HFFc6 (cell line): ENCODE data around the gene RAB35. TPM values are rescaled to one million over a fixed set of nuclear protein-coding genes. Genes with fewer than 3 reads are reported as not detected.

Source experiments
- DNase-seq: peaks from one replicate; pipeline ENCODE4 v3.0.0-alpha.2; 2018
- H3K27ac Mint-ChIP-seq: 2 replicates; pipeline ENCODE4 v1.8.0; 2020; ENCODE audit warnings: mild to moderate bottlenecking, mixed read lengths
- H3K27me3 Mint-ChIP-seq: 2 replicates; pipeline ENCODE4 v1.8.0; 2021; ENCODE audit warnings: mild to moderate bottlenecking, moderate library complexity, mixed read lengths; ENCODE audit not compliant: insufficient read depth
- H3K36me3 Mint-ChIP-seq: 2 replicates; pipeline ENCODE4 v1.8.0; 2021; ENCODE audit warnings: low read depth, mixed read lengths
- H3K4me1 Mint-ChIP-seq: 2 replicates; pipeline ENCODE4 v1.8.0; 2020; ENCODE audit warnings: low read depth, mixed read lengths
- H3K4me3 Mint-ChIP-seq: 2 replicates; pipeline ENCODE4 v1.8.0; 2020; ENCODE audit warnings: mild to moderate bottlenecking, moderate library complexity, mixed read lengths
- H3K9me3 Mint-ChIP-seq: 2 replicates; pipeline ENCODE4 v1.8.0; 2020; ENCODE audit warnings: mild to moderate bottlenecking, mixed read lengths
- total RNA-seq, 6 experiments: library from RNA; stranded (reverse); fragmentation: NEBNext Ultra II Directional; extraction: Animal tissue kit (Norgen Biotek cat#: 25700); gene quantifications; 2 replicates in 1 of 6; 3 replicates in 5 of 6; pipeline ENCODE4 v1.2.3, GENCODE V29; 2021
- TF ChIP-seq, protein P1 (sequence below): fragments of 200-600 bp; sonication (generic); IDR thresholded peaks from 2 replicates; pipeline ENCODE4 v1.5.0; 2021; ENCODE audit warnings: antibody characterized with exemption, mild to moderate bottlenecking

RAB35 gene
- total RNA-seq, 6 experiments from 2014 or later: 50.5 to 62.0 (median 55.3) TPM

DNA sequence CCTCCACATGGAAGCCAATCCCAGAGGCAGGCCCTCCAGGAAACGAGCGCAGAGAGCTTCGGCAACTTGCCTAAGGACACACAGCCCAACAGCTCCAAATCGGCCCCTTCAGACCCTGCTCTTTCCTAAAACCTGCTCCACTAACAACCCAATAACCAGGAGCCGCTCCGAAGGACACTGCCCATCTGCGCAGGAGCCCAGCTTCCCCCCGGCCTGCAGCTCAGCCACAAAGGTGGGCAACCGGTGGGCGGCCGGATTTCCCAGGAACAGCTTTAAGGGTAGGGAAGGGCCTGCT lies 13.6 kb downstream of the RAB35 start:
- Mint-ChIP-seq H3K27me3 (no peaks in the 10 kb centered on the region), H3K27ac (no peak overlapping the region), H3K36me3 (peaks cover 7% of the 10 kb centered on the region; the same call in 1 of the 2 replicates), H3K4me1 (peaks cover 7% of the 10 kb centered on the region; the same call in 1 of the 2 replicates), H3K9me3 (no peaks in the 10 kb centered on the region), H3K4me3 (no peak overlapping the region)
- no peak for DNase-seq
- TF ChIP-seq, protein P1, sequence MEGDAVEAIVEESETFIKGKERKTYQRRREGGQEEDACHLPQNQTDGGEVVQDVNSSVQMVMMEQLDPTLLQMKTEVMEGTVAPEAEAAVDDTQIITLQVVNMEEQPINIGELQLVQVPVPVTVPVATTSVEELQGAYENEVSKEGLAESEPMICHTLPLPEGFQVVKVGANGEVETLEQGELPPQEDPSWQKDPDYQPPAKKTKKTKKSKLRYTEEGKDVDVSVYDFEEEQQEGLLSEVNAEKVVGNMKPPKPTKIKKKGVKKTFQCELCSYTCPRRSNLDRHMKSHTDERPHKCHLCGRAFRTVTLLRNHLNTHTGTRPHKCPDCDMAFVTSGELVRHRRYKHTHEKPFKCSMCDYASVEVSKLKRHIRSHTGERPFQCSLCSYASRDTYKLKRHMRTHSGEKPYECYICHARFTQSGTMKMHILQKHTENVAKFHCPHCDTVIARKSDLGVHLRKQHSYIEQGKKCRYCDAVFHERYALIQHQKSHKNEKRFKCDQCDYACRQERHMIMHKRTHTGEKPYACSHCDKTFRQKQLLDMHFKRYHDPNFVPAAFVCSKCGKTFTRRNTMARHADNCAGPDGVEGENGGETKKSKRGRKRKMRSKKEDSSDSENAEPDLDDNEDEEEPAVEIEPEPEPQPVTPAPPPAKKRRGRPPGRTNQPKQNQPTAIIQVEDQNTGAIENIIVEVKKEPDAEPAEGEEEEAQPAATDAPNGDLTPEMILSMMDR: no peak

DNA sequence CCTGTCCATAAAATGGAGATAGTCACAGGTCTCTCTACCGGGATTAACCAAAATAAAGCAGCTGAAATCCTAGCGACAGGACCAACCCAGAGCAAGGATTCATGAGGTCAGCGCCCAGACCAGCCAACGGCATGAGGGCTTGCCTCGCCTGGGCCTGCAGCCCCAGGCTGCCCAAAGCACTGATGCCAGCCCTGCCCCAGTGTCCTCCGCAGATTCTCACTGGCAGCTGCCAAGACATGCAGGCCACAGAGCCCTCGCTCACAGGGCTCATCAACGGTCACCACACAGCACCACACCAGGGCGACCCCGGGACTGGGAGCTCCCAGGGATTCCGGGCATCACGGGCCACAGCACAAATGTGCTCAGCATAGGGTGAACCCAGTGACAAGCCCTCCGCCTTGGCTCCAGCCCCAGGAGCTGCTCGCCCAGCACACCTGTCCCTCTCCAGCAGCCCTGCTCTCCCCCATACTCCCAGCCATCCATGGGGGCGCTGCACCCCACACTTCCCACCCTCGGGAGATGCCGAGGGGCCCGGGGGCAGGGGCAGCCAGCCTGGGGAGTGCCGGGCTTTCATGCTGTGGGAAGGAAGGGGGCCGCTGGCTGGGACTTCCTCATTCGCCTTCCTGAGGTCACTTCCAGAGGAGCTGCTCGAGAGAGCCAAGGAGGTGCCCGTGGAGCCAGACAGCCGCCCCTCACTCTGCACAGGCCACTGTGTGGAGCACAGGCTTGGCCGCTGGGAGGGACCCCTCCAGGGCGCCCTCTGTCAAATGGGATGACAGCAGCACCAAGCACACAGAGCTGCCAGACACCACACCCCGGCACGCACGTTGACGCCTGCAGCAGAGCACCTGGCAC lies 14.1 kb downstream of the RAB35 start:
- H3K27ac Mint-ChIP-seq: no peak overlapping the region
- peaks cover 7% of the 10 kb centered on the region; the same call in 1 of the 2 replicates for H3K4me1 Mint-ChIP-seq
- H3K4me3 Mint-ChIP-seq: no peak overlapping the region
- H3K27me3 Mint-ChIP-seq: no peaks in the 10 kb centered on the region
- H3K36me3 Mint-ChIP-seq: 0 out of 2 replicates have a peak, but pooled peaks cover 3% of the 10 kb centered on the region
- no peaks in the 10 kb centered on the region for H3K9me3 Mint-ChIP-seq
- no peak for DNase-seq
- TF ChIP-seq, protein P1: 0 out of 2 replicates have a peak, but pooled peaks have one; percentile 20

DNA sequence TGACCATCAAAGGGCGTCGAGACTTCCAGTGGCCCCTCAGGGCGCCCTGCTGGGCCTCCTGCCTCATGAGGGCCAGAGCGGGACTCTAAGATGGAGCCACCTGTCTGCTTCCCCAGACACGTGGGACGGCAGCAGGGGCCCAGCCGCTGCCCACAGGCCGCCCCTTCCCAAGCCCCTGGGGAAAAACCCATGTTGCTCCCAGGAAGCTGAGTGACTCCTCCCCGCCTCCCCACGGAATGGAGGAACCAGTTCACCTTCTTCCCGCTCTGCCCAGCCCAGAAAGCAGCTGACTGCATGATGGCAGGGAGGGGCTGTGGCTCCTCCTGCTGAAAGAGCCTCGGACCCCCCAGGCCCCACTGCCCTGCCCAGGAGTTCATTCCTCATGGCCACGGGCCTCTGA lies 14.9 kb downstream of the RAB35 start:
- no peaks in the 10 kb centered on the region for H3K36me3 Mint-ChIP-seq
- H3K9me3 Mint-ChIP-seq: no peaks in the 10 kb centered on the region
- peaks cover 7% of the 10 kb centered on the region; the same call in 1 of the 2 replicates for H3K4me1 Mint-ChIP-seq
- H3K27me3 Mint-ChIP-seq: no peaks in the 10 kb centered on the region
- H3K4me3 Mint-ChIP-seq: no peak overlapping the region
- TF ChIP-seq, protein P1: no peak
- no peak for DNase-seq
- H3K27ac Mint-ChIP-seq: peak overlapping the region; percentile 42; the same call in 1 of the 2 replicates

GRCh38 chr12:120101182-120101581 lies 15.4 kb downstream of the RAB35 start:
- H3K27ac Mint-ChIP-seq: peak overlapping the region; percentile 42; the same call in 1 of the 2 replicates
- H3K4me1 Mint-ChIP-seq: peaks cover 7% of the 10 kb centered on the region; the same call in 1 of the 2 replicates
- no peaks in the 10 kb centered on the region for H3K27me3 Mint-ChIP-seq
- H3K36me3 Mint-ChIP-seq: no peaks in the 10 kb centered on the region
- DNase-seq: no peak
- TF ChIP-seq, protein P1: no peak
- H3K4me3 Mint-ChIP-seq: no peak overlapping the region
- H3K9me3 Mint-ChIP-seq: no peaks in the 10 kb centered on the region

DNA sequence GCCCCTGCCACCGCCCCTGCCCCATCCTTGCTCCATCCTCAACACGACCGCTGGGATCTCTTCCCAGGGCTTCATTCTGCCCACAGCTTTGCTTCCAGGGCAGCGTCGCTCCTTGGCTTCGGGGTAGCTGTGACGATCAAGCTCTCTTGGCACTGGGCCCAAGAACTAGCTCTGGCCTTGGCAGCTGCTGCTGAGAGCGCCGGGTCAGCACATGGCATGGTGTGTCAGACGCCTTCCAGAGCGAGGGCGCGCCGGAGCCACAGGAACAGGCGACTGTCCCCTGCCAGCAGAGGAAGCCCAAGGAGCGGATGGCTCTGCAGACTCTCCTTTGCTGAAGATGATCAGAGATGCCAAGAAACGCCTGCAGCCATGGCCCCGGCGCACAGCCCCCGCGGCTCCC lies 15.9 kb downstream of the RAB35 start:
- TF ChIP-seq, protein P1: no peak
- Mint-ChIP-seq H3K36me3 (no peaks in the 10 kb centered on the region), H3K4me3 (no peak overlapping the region), H3K27me3 (no peaks in the 10 kb centered on the region), H3K27ac (no peak overlapping the region), H3K4me1 (peaks cover 7% of the 10 kb centered on the region; the same call in 1 of the 2 replicates), H3K9me3 (no peaks in the 10 kb centered on the region)
- no peak for DNase-seq
